ENCODE measurements around the gene GSK3B.

GSK3B gene

GRCh38 chr3:120093911-120094775 lies at the start of gene GSK3B:
TSS of gene GSK3B (minus strand) at chr3:120094447. CDS start at chr3:120093434, 1,013 bp downstream.
- peak; percentile 84 for DNase-seq (ENCODE audit: low read depth)

GRCh38 chr3:120143676-120144075 lies 49.4 kb upstream of the GSK3B start:
- no peak for DNase-seq (ENCODE audit: low read depth)

GRCh38 chr3:120142236-120142635 lies 48.0 kb upstream of the GSK3B start:
- DNase-seq (ENCODE audit: low read depth) = no peak

GRCh38 chr3:120140098-120140742 lies 46.0 kb upstream of the GSK3B start:
- DNase-seq (ENCODE audit: low read depth) = no peak

- DNase-seq (ENCODE audit: low read depth) = no peak
These were observed 44.9 kb upstream of the GSK3B start for GRCh38 chr3:120139140-120139539.

GRCh38 chr3:120137548-120137947 lies 43.3 kb upstream of the GSK3B start:
- DNase-seq (ENCODE audit: low read depth) = no peak

- DNase-seq (ENCODE audit: low read depth) = no peak
These were observed 36.4 kb upstream of the GSK3B start for GRCh38 chr3:120130656-120131055.

GRCh38 chr3:120129718-120130513 lies 35.7 kb upstream of the GSK3B start:
- peak; percentile 25 for DNase-seq (ENCODE audit: low read depth)

- DNase-seq (ENCODE audit: low read depth) = no peak
These were observed 34.8 kb upstream of the GSK3B start for GRCh38 chr3:120129051-120129450.

GRCh38 chr3:120125992-120126391 lies 31.7 kb upstream of the GSK3B start:
- DNase-seq (ENCODE audit: low read depth) = no peak

GRCh38 chr3:120119846-120120510 lies 25.7 kb upstream of the GSK3B start:
- DNase-seq (ENCODE audit: low read depth) = peak; percentile 61

- peak; percentile 48 for DNase-seq (ENCODE audit: low read depth)
These were observed 20.7 kb upstream of the GSK3B start for GRCh38 chr3:120114981-120115380.

- DNase-seq (ENCODE audit: low read depth) = no peak
These were observed 20.1 kb upstream of the GSK3B start for GRCh38 chr3:120114376-120114775.

- DNase-seq (ENCODE audit: low read depth) = peak; percentile 93
These were observed 19.2 kb upstream of the GSK3B start for GRCh38 chr3:120113128-120114116.

- no peak for DNase-seq (ENCODE audit: low read depth)
These were observed 17.7 kb upstream of the GSK3B start for GRCh38 chr3:120111898-120112297.

- DNase-seq (ENCODE audit: low read depth) = no peak
These were observed 9.0 kb upstream of the GSK3B start for GRCh38 chr3:120103276-120103675.

GRCh38 chr3:120102674-120103073 lies 8.4 kb upstream of the GSK3B start:
- DNase-seq (ENCODE audit: low read depth) = no peak

GRCh38 chr3:120102232-120102631 lies 8.0 kb upstream of the GSK3B start:
- DNase-seq (ENCODE audit: low read depth) = no peak

- no peak for DNase-seq (ENCODE audit: low read depth)
These were observed 7.4 kb upstream of the GSK3B start for GRCh38 chr3:120101624-120102023.

- DNase-seq (ENCODE audit: low read depth) = peak; percentile 85
These were observed 6.5 kb upstream of the GSK3B start for GRCh38 chr3:120100711-120101110.

- DNase-seq (ENCODE audit: low read depth) = no peak
These were observed 4.5 kb upstream of the GSK3B start for GRCh38 chr3:120098710-120099109.

All from EH (cell line).